NCI-H460 (cell line): ENCODE measurements around the gene KAT6B. TPM values are rescaled to one million over a fixed set of nuclear protein-coding genes. Genes with fewer than 3 reads are reported as not detected.
A peak's percentile ranks its signal among the peaks of the same experiment; 100 is the strongest.
"Not testable (repeated sequence)": the region's sequence is repeated elsewhere in the genome, so short reads cannot be mapped to it uniquely, and the experiment has no call there.

Experiments used
- DNase-seq: peaks from one replicate; pipeline ENCODE4 v3.0.0-alpha.2; 2016; ENCODE audit warnings: low read depth; ENCODE audit errors: extremely low read depth
- total RNA-seq: library from RNA; depleted of rRNA; stranded (reverse); fragments of >200 nt; shearing (Covaris generic); gene quantifications from 2 replicates; pipeline ENCODE4 v1.2.3, GENCODE V29; 2014

The KAT6B gene
- total RNA-seq, 1 experiment from 2014 or later: 9.8 TPM

- no peak for DNase-seq
These were observed 89.9 kb downstream of the KAT6B start for GRCh38 chr10:74916283-74916682.

GRCh38 chr10:74917481-74918077 is 91.2 kb downstream of the KAT6B start:
- DNase-seq: peak; percentile 72

GRCh38 chr10:74919671-74920070 is 93.3 kb downstream of the KAT6B start:
- no peak for DNase-seq

- DNase-seq: not testable (repeated sequence)
These were observed 94.7 kb downstream of the KAT6B start for GRCh38 chr10:74921070-74921469.

- DNase-seq: no peak
These were observed 95.3 kb downstream of the KAT6B start for GRCh38 chr10:74921744-74922143.

GRCh38 chr10:74922921-74923320 is 96.5 kb downstream of the KAT6B start:
- no peak for DNase-seq

- DNase-seq: no peak
These were observed 97.2 kb downstream of the KAT6B start for GRCh38 chr10:74923556-74923955.

GRCh38 chr10:74924251-74924963 is 98.0 kb downstream of the KAT6B start:
- peak; percentile 38 for DNase-seq

- DNase-seq: no peak
These were observed 98.9 kb downstream of the KAT6B start for GRCh38 chr10:74925291-74925690.

GRCh38 chr10:74925708-74926107 is 99.3 kb downstream of the KAT6B start:
- DNase-seq: no peak

- no peak for DNase-seq
These were observed 100.6 kb downstream of the KAT6B start for GRCh38 chr10:74926791-74927585.

- DNase-seq: no peak
These were observed 101.3 kb downstream of the KAT6B start for GRCh38 chr10:74927701-74928100.

GRCh38 chr10:74928742-74929191 is 102.4 kb downstream of the KAT6B start:
- DNase-seq: no peak

GRCh38 chr10:74929197-74929596 is 102.8 kb downstream of the KAT6B start:
- no peak for DNase-seq

GRCh38 chr10:74930965-74931364 is 104.6 kb downstream of the KAT6B start:
- no peak for DNase-seq

- no peak for DNase-seq
These were observed 106.2 kb downstream of the KAT6B start for GRCh38 chr10:74932648-74933047.

GRCh38 chr10:74934100-74934812 is 107.9 kb downstream of the KAT6B start:
- no peak for DNase-seq

GRCh38 chr10:74936577-74937265 is 110.3 kb downstream of the KAT6B start:
- DNase-seq: no peak

- no peak for DNase-seq
These were observed 111.0 kb downstream of the KAT6B start for GRCh38 chr10:74937266-74937856.

GRCh38 chr10:74944205-74944604 is 117.8 kb downstream of the KAT6B start:
- no peak for DNase-seq
